Measurements from ENCODE around the gene SLN.

DNA sequence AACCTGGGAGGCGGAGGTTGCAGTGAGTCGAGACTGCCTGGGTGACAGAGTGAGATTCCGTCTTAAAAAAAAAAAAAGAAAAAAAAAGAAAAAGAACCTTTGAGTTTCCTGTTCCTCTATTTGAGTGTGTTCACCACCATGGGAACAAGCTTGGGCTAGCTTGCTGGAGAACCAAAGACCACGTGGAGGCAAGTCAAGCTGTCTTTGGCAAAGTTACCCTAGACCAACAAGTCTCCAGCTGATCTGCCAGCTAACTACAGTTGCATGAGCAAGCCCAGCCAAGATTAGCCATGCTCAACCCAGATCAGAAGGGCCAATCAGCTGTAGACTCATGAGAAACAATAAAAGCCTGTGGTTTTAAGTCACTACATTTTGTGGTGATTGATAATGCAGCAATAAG, 29.7 kb downstream of the SLN start:
- TF ChIP-seq, protein P1, sequence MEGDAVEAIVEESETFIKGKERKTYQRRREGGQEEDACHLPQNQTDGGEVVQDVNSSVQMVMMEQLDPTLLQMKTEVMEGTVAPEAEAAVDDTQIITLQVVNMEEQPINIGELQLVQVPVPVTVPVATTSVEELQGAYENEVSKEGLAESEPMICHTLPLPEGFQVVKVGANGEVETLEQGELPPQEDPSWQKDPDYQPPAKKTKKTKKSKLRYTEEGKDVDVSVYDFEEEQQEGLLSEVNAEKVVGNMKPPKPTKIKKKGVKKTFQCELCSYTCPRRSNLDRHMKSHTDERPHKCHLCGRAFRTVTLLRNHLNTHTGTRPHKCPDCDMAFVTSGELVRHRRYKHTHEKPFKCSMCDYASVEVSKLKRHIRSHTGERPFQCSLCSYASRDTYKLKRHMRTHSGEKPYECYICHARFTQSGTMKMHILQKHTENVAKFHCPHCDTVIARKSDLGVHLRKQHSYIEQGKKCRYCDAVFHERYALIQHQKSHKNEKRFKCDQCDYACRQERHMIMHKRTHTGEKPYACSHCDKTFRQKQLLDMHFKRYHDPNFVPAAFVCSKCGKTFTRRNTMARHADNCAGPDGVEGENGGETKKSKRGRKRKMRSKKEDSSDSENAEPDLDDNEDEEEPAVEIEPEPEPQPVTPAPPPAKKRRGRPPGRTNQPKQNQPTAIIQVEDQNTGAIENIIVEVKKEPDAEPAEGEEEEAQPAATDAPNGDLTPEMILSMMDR (tag by site-specific recombination; IDR thresholded peaks at IDR 0.05) = no peak
- no peak for TF ChIP-seq ZBTB8A (tag by site-specific recombination; IDR thresholded peaks at IDR 0.05)
- TF ChIP-seq ZNF341 (tag by site-specific recombination; IDR thresholded peaks at IDR 0.05; ENCODE audit: low read depth) = no peak
- TF ChIP-seq ZBTB1 (tag by site-specific recombination; IDR thresholded peaks at IDR 0.05) = no peak
- TF ChIP-seq, protein P2, sequence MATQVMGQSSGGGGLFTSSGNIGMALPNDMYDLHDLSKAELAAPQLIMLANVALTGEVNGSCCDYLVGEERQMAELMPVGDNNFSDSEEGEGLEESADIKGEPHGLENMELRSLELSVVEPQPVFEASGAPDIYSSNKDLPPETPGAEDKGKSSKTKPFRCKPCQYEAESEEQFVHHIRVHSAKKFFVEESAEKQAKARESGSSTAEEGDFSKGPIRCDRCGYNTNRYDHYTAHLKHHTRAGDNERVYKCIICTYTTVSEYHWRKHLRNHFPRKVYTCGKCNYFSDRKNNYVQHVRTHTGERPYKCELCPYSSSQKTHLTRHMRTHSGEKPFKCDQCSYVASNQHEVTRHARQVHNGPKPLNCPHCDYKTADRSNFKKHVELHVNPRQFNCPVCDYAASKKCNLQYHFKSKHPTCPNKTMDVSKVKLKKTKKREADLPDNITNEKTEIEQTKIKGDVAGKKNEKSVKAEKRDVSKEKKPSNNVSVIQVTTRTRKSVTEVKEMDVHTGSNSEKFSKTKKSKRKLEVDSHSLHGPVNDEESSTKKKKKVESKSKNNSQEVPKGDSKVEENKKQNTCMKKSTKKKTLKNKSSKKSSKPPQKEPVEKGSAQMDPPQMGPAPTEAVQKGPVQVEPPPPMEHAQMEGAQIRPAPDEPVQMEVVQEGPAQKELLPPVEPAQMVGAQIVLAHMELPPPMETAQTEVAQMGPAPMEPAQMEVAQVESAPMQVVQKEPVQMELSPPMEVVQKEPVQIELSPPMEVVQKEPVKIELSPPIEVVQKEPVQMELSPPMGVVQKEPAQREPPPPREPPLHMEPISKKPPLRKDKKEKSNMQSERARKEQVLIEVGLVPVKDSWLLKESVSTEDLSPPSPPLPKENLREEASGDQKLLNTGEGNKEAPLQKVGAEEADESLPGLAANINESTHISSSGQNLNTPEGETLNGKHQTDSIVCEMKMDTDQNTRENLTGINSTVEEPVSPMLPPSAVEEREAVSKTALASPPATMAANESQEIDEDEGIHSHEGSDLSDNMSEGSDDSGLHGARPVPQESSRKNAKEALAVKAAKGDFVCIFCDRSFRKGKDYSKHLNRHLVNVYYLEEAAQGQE (tag by site-specific recombination; IDR thresholded peaks at IDR 0.05) = no peak
- no peak for TF ChIP-seq PRDM2 (tag by site-specific recombination; IDR thresholded peaks at IDR 0.05; ENCODE audit: borderline replicate concordance)
- TF ChIP-seq, protein P3, sequence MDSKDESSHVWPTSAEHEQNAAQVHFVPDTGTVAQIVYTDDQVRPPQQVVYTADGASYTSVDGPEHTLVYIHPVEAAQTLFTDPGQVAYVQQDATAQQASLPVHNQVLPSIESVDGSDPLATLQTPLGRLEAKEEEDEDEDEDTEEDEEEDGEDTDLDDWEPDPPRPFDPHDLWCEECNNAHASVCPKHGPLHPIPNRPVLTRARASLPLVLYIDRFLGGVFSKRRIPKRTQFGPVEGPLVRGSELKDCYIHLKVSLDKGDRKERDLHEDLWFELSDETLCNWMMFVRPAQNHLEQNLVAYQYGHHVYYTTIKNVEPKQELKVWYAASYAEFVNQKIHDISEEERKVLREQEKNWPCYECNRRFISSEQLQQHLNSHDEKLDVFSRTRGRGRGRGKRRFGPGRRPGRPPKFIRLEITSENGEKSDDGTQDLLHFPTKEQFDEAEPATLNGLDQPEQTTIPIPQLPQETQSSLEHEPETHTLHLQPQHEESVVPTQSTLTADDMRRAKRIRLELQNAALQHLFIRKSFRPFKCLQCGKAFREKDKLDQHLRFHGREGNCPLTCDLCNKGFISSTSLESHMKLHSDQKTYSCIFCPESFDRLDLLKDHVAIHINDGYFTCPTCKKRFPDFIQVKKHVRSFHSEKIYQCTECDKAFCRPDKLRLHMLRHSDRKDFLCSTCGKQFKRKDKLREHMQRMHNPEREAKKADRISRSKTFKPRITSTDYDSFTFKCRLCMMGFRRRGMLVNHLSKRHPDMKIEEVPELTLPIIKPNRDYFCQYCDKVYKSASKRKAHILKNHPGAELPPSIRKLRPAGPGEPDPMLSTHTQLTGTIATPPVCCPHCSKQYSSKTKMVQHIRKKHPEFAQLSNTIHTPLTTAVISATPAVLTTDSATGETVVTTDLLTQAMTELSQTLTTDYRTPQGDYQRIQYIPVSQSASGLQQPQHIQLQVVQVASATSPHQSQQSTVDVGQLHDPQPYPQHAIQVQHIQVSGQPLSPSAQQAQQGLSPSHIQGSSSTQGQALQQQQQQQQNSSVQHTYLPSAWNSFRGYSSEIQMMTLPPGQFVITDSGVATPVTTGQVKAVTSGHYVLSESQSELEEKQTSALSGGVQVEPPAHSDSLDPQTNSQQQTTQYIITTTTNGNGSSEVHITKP (tag by site-specific recombination; IDR thresholded peaks at IDR 0.05) = no peak
- no peak for TF ChIP-seq ATF2 (tag by site-specific recombination; IDR thresholded peaks at IDR 0.05; ENCODE audit: low read depth)
- TF ChIP-seq ZBTB10 (tag by site-specific recombination; IDR thresholded peaks at IDR 0.05) = no peak

Data from HEK293 (cell line).